Sigmoid colon (tissue), 4 donors: Measurements from ENCODE around the gene SLIT3.

ENCODE experiments used
- CTCF ChIP-seq, 4 experiments: fragments of 450-650 bp in 3 of 4; fragments of 200-600 bp in 1 of 4; IDR thresholded peaks; one replicate each; pipeline ENCODE4 v1.5.1; 2016 to 2019; ENCODE audit warnings: antibody characterized with exemption in 4 of 4, mild to moderate bottlenecking in 3 of 4, moderate library complexity in 2 of 4
- EP300 ChIP-seq, 4 donors: sonication (generic); formaldehyde crosslinking; IDR thresholded peaks; one replicate each; pipeline ENCODE4 v1.6.1; 2017; ENCODE audit warnings: antibody characterized with exemption in 4 of 4
- POLR2A ChIP-seq, 2 donors: fragments of 450-650 bp; IDR thresholded peaks; one replicate each; pipeline ENCODE4 v1.6.1; 2016; ENCODE audit warnings: antibody characterized with exemption in 2 of 2, mild to moderate bottlenecking in 2 of 2, moderate library complexity in 2 of 2
- POLR2AphosphoS5 ChIP-seq, 4 donors: sonication (generic); formaldehyde crosslinking; IDR thresholded peaks; one replicate each; pipeline ENCODE4 v1.6.1; 2017; ENCODE audit warnings: antibody characterized with exemption in 4 of 4

- TF ChIP-seq CTCF (IDR thresholded peaks at IDR 0.05) (no peak), POLR2A (IDR thresholded peaks at IDR 0.05) (no peak), EP300 (IDR thresholded peaks at IDR 0.05) (no peak), POLR2AphosphoS5 (IDR thresholded peaks at IDR 0.05) (no peak)
Observed at GRCh38 chr5:169305366-169305765, 4.4 kb upstream of the SLIT3 start.
